Epidermal melanocyte (primary cell): ENCODE data around the gene SH3D21.

Experiments
- DNase-seq: peaks from one replicate; pipeline ENCODE4 v3.0.0; 2011; ENCODE audit warnings: low spot score; ENCODE audit not compliant: insufficient read length

The SH3D21 gene

DNA sequence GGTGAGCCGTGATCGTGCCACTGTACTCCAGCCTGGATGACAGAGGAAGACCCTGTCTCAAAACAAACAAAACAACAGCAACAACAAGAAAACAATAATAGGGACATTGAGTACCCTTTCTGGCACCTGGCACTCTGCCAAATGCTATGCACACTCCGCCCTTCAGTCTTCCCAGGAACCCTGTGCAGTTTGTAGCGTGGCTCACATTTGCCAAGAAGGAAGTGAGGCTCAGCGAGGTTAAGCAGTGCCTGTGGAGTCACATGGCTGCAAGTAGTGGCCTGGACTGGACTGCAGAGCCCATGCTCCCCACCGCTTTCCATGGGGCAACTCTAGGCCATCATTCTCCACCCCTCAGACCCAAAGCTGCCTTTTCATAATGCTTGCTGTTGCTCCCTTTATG lies 22.5 kb downstream of the SH3D21 start:
- no peak for DNase-seq

DNA sequence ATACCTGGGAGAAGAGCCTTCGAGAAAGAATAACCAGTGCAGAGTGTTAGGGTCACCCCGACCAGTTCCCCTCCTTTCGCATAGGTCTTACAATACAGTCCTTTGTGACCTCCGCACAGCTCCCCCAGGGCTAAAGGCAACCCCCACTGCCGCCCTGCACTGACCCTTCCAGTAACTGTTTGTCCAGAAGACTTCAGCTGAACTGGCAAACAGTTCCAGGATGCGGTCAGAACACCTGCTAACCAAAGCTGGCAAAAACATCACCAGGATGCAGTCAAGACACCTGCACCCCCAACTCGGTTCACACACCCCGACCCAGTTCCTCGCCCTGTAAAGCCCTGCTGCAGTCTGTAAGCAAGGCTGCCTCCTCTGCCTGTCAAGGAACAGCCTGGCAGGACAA lies 23.6 kb downstream of the SH3D21 start:
- DNase-seq: no peak

DNA sequence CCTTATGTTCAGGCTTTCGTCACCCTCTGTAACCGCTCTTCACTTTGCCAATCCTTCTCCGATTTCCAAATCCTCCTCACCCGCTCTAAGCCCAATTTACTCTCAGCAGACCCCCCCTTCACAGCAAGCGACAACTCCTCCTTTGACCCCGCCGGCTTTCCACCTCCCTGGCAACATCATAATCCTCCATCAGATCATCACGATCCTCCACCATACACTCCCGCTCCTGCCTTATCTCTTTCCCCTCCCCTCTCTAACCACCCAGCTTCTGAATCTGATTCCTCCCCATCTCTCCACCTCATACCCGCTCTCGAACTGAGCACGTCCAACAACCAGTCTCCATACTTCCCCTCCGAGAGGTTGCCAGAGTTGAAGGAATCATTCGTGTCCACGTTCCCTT lies 24.8 kb downstream of the SH3D21 start:
- DNase-seq: no peak

DNA sequence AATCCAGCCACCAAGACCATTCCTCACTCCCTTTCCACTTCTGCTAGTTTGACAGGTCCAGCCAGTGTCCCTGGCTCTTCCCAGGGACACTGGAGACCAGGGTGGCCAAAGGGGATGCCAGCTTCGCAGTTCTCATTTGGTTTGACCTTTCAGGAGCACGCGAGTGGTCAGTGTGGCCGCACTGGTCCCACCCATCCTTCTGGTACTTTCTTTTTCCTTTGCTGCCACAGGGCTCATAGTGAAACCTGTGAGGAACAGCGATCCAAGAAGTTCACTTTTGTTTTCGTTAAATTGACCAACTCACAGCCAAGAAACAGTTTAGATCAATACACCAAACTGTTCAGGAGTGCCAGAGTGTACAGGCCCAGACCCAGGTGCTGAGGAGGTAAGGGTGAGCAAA lies 31.7 kb downstream of the SH3D21 start:
- DNase-seq: no peak

DNA sequence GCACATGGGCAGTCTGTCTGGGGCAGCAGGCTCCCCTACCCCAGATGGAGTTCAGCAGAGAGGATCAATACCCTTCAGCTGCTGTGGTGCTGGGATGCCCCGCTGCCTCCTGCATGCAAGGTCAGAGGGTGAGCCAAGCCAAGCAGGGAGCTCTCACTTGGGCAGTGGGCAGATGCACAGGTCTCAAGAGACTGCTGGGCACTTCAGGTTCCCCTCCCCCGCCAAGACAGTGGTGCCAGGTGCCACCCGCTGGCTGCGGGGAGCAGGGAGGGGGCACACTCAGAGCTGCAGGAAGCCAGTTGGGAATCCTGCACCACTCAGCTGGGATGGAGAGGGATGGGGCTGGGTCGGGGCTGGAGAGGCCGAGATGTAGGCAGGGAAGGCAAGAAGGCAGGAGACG lies 33.0 kb downstream of the SH3D21 start:
- DNase-seq: no peak

DNA sequence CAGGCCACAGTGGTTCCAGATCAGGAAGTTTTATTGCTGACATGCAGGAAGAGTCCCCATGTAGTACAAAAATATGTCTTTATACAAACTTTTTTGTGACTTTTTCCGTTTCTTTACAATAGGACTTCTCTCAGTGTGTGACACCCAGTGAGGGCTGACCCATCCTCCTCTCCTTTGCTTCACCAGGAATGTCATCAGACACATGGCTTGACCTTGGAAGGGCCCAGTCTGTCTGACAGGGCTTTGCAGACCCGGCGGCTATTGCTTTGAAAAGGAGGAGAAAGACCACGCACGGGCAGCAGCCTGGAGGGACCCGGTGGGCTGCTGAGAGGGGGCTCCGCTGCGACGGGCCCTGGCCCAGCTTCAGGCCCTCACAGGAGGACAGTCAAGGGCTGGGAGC lies 33.4 kb downstream of the SH3D21 start:
- DNase-seq: no peak

DNA sequence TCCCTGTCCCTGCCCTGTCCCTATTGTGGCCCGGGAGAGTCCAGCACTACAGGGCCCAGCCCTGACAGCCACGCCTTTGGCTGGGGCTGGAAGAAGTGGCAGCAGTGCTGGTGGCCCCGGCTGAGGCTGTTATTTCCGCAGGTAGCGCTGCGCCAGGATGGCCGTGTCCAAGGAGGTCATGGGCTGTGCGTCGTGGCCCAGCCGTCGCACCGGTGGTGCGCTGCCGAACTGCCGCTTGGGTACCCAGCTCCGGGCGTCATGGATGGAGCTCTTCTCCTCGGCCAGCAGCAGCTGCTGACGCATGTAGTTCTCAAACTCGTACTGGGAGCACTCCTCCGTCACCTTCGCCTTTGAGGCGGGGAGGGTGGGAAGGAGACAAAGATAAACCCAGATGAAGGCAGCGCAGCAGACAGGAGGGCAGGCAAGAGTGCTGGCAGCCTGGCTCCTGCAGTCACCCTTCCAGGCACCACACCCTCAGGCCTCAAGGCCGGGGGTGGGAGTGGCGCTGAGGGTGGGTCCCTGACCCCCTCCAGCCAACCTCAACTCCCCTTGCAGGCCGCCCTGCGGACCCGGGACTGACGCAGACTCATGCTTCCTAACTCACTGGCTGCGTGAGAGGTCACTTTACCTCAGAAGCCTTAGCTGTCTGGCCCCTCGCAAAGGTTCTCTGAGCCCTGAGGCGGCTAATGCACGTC lies 35.6 kb downstream of the SH3D21 start:
- DNase-seq: no peak

DNA sequence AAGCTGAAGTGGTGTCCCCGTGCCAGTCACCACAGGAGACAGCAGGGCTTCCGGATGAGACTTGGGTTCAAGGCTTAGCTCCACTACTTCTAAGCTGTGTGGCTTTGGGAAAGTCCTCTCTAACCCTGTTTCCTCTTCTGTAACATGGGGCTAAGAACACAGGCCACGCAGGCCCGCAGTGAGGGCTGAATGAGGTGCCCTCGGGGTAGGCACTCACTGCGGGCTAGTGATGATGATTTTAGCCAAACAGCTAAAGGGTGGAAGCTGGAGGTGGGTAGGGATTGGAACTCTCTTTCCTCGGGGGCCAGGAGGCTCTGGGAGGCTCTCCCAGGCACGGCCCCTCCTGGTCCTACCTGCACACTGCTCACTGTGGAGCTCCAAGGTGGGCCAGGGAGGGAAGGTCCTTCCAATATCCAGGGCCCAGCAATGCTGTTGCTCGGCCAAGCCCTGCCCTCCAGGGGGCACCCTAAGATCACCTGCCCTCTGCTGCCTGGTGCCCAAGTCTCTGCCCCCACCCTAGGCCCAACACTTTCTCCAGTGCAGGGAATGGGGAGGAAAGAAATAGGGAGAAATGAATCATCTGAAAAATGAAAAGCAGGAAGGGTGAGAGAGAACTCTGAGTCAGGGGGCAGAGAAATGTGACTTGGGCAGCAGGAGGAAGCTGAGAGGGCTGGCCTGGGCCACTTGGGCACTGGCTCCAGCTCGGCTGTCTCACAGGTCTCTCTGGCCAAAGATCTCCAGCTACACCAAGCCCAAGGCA lies 36.4 kb downstream of the SH3D21 start:
- no peak for DNase-seq

DNA sequence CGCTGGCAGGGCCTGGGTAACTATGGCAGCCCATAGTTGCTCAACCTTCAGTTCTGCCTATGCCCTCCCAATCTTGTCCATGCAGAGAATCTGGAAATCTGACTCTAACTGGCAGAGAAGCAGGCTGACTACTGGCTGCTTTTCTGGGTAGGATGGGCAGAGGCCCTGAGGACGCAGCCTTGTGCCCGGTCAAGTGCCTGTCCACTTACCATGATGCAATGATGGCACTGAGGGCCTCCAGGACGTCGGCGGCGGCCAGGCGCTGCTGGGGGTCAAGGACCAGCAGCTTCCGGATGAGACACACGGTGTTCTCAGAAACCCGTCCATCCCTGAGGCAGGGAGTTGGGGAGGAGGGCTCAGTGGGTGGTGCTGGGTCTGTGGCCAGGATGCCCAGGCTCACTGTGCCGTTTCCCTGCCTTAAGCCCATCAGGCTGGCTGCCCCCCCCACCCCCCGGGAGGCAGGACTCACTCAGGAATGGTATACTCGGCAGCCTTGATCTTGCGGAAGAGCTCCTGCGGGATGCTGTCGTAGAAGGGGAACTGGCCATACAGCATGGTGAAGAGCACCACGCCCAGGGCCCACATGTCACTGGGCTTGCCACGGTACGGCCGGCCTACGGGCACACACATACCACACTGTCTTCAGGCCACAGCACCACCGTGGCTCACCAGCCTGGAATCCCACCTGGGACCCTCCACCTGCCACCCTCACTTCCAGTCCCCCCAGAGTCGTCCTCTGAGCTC lies 37.7 kb downstream of the SH3D21 start:
- no peak for DNase-seq

DNA sequence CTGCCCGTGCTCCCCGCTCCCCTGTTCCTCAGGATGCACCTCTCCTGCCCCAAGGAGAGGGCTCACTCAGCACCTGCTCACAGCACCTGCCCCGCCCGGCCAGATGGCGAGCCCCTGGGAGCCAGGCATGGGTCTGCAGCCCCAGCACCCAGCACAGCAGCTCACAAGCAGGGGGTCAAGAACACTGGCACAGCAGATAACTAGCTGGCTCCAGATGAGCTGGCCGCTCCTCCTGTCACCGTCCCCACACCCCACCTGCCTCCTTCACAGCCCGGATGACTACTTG lies 38.2 kb downstream of the SH3D21 start:
- no peak for DNase-seq

DNA sequence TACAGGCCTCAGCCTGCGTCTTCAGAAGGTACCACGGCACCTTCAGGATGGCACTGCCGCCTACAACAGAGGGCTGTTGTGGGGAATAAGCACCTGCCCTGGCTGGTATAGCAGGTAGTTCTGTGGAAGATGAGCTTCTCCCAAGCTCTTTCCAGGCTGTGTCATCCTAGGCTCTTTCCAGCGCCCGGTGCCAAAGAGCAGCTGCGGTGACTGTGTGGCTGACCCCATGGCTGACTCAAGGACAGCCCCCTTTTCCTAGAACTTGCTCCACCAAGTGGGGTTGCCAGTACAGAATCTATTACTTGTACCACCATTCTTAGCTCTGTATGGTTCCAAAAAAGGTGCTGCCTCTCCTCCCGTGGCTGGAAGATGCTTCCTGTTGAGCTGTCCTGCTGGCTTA lies 39.2 kb downstream of the SH3D21 start:
- no peak for DNase-seq

DNA sequence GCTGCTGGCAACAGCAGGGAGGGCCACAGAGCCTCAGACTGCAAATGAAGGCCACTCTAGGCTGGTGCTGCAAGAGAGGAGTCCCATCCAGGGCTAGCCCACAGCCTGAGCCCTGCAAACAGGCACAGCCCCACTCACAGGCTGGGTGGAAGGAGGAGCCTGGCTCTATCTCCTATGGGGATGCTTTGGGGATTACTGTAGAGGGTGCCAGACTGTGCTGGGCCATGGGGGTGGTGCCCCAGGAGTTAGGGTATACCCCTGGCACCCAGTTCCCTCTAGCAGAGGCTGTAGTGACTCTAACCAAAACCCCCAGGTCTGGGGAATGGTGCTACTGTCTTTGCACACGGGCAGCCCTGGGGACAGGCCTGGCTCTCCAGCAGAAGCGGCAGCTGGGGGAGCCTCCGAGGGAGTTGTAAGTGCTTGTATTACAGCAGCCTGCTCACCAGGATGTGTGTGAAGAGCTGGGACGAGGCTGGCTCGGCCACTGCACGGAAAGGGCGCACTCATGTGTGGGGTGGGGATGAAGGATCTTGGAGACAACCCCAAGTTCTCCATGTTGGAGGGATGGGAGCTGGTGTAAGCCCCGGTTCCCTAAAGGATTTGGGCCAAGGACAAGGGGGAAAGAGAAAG lies 40.7 kb downstream of the SH3D21 start:
- DNase-seq: no peak

DNA sequence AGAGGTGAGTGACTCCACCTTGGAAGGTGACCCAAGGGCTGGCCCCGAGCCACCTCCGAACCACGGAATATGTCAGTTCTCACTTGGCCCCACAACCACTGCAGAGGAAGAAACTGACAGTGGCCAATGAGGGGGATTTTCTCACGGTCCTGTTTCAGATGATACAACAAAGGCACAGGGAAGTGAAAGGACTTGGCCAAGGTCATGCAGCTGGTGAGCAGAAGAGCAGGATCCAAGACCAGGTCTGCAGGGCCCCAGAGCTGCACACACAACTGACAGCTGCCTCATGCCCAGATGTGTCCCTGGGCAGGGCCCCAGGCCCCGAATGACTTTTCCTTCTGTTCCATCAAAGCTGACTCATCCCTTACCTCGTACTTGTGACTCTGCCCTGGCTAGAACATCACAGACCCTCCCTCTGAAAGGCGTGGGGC lies 43.1 kb downstream of the SH3D21 start:
- no peak for DNase-seq

DNA sequence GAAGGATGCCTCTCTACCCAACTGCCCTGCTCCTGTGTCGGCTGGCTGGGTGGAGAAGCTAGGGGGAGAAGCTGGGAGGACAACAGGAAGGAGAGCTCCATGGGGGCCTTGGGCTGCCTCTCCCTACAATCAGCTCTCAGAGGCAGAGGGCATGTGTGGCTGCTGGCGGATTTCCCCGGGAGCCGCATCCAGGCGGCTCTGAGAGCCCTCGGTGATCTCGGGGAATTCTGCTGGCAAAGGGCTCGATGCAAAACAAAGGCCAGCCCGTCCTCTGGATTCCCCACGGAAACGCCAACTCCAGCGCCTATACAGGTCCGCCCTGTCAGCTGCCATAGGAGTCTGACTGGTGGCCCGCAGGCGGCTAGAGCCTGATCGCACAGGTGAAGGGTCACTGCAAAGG lies 43.7 kb downstream of the SH3D21 start:
- no peak for DNase-seq

DNA sequence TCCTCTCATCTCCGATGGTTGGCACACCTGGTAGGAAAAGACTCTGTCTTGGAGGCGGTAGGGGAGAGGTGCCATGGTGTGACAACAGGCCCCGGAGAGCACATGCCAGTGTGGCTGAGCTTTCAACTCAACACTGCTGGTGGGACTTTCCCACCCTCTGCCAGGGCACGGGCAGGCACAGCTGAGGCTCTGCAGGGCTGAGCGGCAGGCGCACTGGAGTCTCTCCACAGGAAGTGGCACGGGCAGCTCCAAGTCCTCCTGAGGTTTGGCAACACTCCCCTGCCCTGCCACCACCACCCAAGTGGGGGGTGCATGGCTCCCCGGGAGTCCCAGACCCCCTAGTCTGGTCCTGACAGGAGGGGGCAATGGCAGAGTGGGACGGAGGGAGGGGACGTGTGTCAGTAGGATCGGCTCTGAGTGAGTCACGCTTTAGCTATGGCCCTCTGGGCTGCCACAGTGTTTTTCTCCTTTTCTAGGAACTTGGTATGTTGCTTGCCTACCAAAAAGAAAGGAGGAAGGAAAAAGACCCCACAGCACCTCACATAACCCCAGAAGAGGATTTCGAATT lies 44.6 kb downstream of the SH3D21 start:
- peak; percentile 40 for DNase-seq

DNA sequence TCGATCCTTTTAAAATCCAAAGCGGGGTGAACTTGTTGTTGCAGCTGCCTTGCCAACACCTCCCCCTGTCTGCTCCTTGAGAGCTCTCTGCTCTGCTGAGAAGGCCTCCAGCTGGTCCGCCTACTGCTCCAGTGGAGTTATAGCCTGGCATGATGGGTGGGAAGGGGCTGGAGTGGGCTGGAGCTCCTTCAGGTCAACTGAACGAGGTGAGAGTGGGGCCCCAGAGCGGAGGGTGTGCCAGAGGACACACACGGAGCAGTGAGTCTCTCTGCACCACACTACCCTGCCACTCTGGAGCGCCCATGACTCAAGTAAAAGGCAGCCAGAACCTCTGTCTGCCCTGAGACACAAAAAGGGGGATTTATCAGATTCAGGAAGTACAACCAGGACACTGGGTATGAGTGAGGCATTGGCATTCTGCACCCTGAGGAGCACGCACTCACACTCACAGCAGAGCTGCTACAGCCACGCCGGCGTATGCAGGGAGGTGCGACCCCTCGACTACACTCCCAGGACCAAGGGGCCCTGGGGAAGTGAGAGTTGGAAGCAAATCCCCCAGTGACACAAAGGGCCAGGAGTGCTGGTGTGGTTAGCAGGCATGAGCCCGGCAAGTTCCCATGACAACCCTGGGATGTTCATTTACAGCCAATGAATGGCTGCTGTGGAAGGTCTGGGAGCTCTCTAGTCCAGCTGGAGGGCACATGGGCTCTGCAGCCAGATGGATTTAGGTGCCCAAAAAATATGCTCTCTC lies 45.2 kb downstream of the SH3D21 start:
- peak; percentile 72 for DNase-seq

DNA sequence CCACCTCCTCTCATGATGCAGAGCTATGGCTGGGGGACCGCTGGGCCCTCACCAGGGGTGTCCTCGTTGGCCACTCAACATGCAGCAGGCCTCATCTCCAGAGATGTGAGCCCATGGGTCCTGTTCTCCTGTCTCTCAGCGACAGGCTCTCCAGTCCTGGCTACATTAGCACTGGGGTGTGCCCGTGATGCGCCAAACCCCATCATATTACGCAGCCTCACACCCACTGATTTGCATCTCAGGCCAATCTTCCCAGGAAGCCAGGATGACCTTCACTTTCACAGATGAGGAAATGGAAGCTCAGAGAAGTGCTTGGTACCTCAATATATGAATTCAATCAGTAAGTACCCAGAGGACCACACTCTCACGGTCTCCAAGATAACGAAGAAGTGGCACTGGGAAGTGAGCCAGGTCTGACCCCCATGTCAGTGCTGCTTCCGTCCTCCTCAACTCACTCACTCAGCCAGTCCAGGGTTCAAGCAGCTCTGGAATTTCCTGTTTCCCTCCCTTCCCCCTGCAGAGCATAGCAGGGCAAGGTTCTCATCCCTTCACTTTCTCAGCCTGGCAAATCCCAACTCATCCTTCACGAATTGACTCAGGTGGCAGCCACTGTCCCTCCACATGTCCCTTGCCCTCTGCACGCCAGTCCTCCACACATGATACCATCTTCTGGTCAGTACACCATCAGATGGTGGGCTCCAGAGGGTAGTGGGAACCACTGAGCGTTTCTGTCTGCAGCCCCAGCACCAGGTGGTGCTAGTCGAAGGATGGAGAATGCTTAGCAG lies 46.1 kb downstream of the SH3D21 start:
- no peak for DNase-seq

DNA sequence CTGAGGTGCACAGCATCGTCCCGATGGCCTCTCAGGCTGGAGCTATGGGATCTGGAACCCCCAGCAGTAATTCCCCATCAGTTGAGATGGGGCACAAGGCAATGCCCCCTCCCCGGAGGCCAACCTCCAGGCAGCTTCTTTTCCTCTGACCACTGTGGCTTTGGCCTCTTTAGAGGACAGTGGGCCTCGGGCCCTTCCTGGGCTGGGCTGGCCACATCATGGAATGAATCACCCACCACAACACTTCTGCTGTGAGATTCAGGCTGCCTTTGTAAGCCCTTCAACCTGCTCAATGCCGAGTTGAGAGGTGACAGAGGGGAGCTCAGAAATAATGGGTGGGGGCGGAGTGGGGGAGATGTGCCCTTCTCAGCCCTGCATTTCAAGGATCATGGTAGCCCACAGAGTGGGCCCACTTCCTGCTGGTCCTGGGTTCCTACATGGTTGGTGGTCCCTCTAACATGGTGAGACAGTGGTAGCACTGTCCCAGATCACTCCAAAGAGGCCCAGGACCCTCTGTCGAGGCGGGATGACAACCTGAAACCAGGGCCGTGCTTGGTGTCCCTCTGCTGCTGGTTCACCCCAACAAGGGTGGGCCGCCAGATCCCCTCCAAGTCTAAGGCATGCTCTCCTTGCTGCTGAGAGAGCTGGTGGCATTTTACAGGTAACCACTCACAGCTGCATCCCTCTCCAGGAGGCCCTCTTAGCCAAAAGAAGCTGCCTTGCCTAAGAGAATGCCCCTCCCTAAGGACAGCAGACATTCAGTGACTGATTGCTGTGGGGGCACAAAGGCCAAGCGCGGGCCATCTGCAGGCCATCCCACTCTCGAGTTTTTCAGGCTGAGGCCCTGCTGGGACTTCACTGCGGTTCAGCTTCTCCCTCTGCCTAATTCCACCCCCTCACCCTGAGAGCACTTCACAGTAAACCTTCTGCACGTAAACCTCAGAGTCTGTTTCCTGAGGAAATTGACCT lies 47.0 kb downstream of the SH3D21 start:
- no peak for DNase-seq

DNA sequence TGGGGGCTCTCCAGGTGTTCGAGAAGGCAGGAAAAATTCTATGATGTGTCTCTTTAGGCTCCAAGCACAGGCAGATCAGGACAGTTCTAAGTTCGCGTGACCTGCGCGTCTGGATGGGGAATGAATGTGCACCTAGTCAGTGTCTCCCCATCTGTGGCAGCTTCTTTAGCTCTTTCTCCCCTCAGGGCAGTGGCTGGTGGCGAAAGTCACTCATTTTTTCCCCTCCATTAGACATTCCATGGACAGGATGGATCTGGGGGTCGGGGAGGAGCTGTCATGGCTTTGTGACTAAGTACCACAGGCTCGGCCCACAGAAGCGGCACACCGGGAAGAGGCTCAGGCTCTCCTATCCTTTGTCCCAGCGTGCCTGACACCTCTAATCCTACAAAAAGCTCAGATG lies 48.3 kb downstream of the SH3D21 start:
- DNase-seq: no peak
